Prostate gland (tissue), 2 donors: Measurements from ENCODE around the gene WDR83. TPM values are rescaled to one million over a fixed set of nuclear protein-coding genes. Genes with fewer than 3 reads are reported as not detected.

Experiments
- DNase-seq: peaks from one replicate; pipeline ENCODE4 v3.0.0-alpha.2; 2019; ENCODE audit warnings: low spot score
- H3K27ac ChIP-seq, 2 donors: fragments of 200-600 bp; sonication (generic); 2 replicates each; pipeline ENCODE4 v1.5.1; 2017 to 2019
- H3K27me3 ChIP-seq: fragments of 200-600 bp; sonication (generic); replicated peaks from 2 replicates; pipeline ENCODE4 v1.5.1; 2019; ENCODE audit not compliant: insufficient read depth
- H3K36me3 ChIP-seq, 2 donors: fragments of 200-600 bp; sonication (generic); 1 replicate in 1 of 2; 2 replicates in 1 of 2; pipeline versions ENCODE4 v1.5.1 to v1.8.1; 2017 to 2019
- H3K4me1 ChIP-seq: fragments of 200-600 bp; sonication (generic); replicated peaks from 2 replicates; pipeline ENCODE4 v1.5.1; 2019
- H3K4me3 ChIP-seq, 2 donors: fragments of 200-600 bp; sonication (generic); 2 replicates each; pipeline ENCODE4 v1.5.1; 2017 to 2019
- H3K9me3 ChIP-seq: fragments of 200-600 bp; sonication (generic); 2 replicates; pipeline ENCODE4 v1.5.1; 2017
- CTCF ChIP-seq, 4 experiments: fragments of 200-600 bp in 2 of 4; fragments of 450-650 bp in 2 of 4; sonication (generic) in 2 of 4; IDR thresholded peaks; 1 replicate in 3 of 4; 2 replicates in 1 of 4; pipeline ENCODE4 v1.5.1; 2016 to 2019; ENCODE audit warnings: antibody characterized with exemption in 4 of 4, mild to moderate bottlenecking in 2 of 4, moderate library complexity in 2 of 4
- POLR2A ChIP-seq: fragments of 450-650 bp; IDR thresholded peaks from one replicate; pipeline ENCODE4 v1.6.1; 2016; ENCODE audit warnings: antibody characterized with exemption, mild to moderate bottlenecking
- POLR2AphosphoS5 ChIP-seq: sonication (generic); formaldehyde crosslinking; IDR thresholded peaks from one replicate; pipeline ENCODE4 v1.6.1; 2017; ENCODE audit warnings: antibody characterized with exemption
- WGBS: methylation state at CpG from one replicate; pipeline ENCODE4 v1.1.5; 2018; 5-methylcytosine and 5-hydroxymethylcytosine counted together
- intact Hi-C: fragments of 100-400 bp; cut with DNase I; formaldehyde crosslinking; loops from one replicate; pipeline ENCODE4 v1.14.2; 2022
- total RNA-seq, 2 donors: library from RNA; depleted of rRNA; stranded (reverse); fragments of >200 nt; gene quantifications; one replicate each; pipeline ENCODE4 v1.1.0, GENCODE V29; 2016

WDR83 gene
- total RNA-seq, 2 donors from 2014 or later, result 14.9 to 16.2 TPM

- intact Hi-C loops, result no loop called here
- Histone ChIP-seq H3K4me1 (no peaks in the 10 kb centered on the region), H3K36me3 (peaks cover 25 to 28% of the 10 kb centered on the region in 2 donors), H3K4me3 (no peak overlapping the region), H3K27ac (no peak overlapping the region), H3K9me3 (no peaks in the 10 kb centered on the region), H3K27me3 (no peaks in the 10 kb centered on the region)
- DNase-seq, result no peak
- no peak for TF ChIP-seq POLR2A
- no peak for TF ChIP-seq POLR2AphosphoS5
- TF ChIP-seq CTCF (IDR thresholded peaks at IDR 0.05), result no peak
- WGBS, result 92% methylated on average over 8 of the region's 8 CpGs
Observed at GRCh38 chr19:12626958-12627357, 39.6 kb upstream of the WDR83 start.

GRCh38 chr19:12628040-12629022 lies 38.3 kb upstream of the WDR83 start:
- no peak overlapping the region for H3K4me3 ChIP-seq
- no peaks in the 10 kb centered on the region for H3K9me3 ChIP-seq
- no peak for TF ChIP-seq CTCF (IDR thresholded peaks at IDR 0.05)
- no peak for TF ChIP-seq POLR2AphosphoS5
- no peak for TF ChIP-seq POLR2A
- no peaks in the 10 kb centered on the region for H3K4me1 ChIP-seq
- intact Hi-C loops, result no loop called here
- WGBS, result 95% methylated on average over 17 of the region's 17 CpGs
- no peak for DNase-seq
- no peaks in the 10 kb centered on the region for H3K27me3 ChIP-seq
- no peak overlapping the region for H3K27ac ChIP-seq
- peaks cover 25 to 28% of the 10 kb centered on the region in 2 donors for H3K36me3 ChIP-seq

GRCh38 chr19:12629215-12629614 lies 37.4 kb upstream of the WDR83 start:
- H3K9me3 ChIP-seq, result no peaks in the 10 kb centered on the region
- DNase-seq, result no peak
- WGBS, result 97% methylated on average over 7 of the region's 7 CpGs
- intact Hi-C loops, result no loop called here
- TF ChIP-seq POLR2A (no peak), CTCF (IDR thresholded peaks at IDR 0.05) (no peak), POLR2AphosphoS5 (no peak)
- H3K27ac ChIP-seq, result no peak overlapping the region
- no peak overlapping the region for H3K4me3 ChIP-seq
- no peaks in the 10 kb centered on the region for H3K4me1 ChIP-seq
- H3K27me3 ChIP-seq, result no peaks in the 10 kb centered on the region
- H3K36me3 ChIP-seq, result peaks cover 25 to 28% of the 10 kb centered on the region in 2 donors

- no peak for DNase-seq
- H3K36me3 ChIP-seq, result no peaks in the 10 kb centered on the region
- no peaks in the 10 kb centered on the region for H3K9me3 ChIP-seq
- intact Hi-C loops, result no loop called here
- H3K4me3 ChIP-seq, result no peak overlapping the region
- no peaks in the 10 kb centered on the region for H3K27me3 ChIP-seq
- TF ChIP-seq CTCF (IDR thresholded peaks at IDR 0.05), result no peak
- no peak for TF ChIP-seq POLR2AphosphoS5
- TF ChIP-seq POLR2A, result no peak
- WGBS, result 85% methylated on average over 13 of the region's 13 CpGs
- H3K27ac ChIP-seq, result no peak overlapping the region
- no peaks in the 10 kb centered on the region for H3K4me1 ChIP-seq
Observed at GRCh38 chr19:12636631-12637030, 30.0 kb upstream of the WDR83 start.
